NCI-H526 treated with DMSO at 0.1 percent for 48 hours (cell line): Measurements from ENCODE around the gene SUPT3H.
"Not testable (repeated sequence)": the region's sequence is repeated elsewhere in the genome, so short reads cannot be mapped to it uniquely, and the experiment has no call there.

Experiments
- DNase-seq: peaks from one replicate; lab custom pipeline; 2025; lab: John Stamatoyannopoulos, UW

SUPT3H gene

DNA sequence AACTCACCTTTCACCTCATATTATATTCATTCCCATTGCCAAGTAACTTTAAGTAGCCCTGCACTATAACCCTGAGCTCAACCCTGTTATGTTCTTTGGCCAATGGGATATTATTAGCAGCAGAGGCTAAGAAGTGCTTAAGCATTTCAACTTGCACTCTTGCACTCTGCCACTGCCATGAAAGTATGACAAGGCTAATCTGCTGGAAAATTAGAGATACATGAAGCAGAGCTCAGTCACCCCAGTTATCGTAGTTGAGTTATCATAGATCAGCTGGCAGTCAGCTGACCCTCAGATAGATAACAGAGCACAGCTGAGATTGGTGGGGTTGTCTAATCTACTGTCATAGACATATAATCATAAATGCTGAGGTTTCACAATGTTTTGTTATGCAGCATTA, 259.0 kb downstream of the SUPT3H start:
- DNase-seq, result no peak

DNA sequence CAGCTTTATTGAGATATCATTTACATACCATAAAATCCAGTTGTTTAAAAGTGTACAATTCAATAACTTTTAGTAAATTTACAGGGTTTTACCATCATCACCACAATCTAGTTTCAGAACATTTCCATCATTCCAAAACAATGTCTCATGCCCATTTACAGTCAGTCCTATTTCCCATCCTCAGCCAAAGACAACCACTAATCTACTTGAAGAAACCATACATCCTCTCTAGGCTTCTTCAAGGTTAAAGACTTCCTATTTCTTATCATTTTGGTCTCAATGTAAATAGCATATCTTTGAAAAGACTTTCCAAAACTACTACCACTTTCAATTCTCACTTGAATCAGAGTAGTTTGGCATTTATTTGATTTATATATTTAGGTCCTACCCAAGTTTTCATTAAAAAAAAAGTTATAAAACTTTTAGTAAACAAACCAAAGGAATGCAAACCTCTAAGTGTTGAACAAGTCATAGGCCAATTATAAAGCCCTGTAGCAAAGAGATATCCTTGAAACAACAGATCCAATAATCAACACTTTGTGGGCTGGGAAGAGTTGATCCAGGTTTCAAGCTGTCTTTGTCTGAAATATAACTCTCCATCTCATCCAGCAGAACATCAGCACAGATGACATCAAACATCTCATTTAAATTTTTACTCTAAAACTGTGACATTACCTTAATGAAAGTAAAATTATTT, 260.9 kb downstream of the SUPT3H start:
- DNase-seq, result no peak

DNA sequence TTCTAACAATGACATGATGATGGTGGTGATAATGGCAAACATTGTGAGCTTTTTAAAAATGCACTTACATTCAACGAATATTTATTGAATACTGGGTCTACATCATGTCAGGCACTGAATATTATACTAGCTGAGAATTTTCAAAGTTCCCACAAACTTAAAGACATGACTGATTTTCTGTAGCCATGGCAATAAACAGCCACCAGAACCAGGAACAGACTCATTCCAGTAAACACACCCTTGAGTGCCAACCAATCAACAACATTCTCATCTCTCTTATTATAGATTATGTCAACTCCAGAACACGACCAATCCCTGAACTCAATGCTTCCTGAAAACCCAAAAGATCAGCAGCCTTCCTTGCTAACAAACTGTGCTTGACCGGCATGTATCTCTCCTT, 262.0 kb downstream of the SUPT3H start:
- no peak for DNase-seq

DNA sequence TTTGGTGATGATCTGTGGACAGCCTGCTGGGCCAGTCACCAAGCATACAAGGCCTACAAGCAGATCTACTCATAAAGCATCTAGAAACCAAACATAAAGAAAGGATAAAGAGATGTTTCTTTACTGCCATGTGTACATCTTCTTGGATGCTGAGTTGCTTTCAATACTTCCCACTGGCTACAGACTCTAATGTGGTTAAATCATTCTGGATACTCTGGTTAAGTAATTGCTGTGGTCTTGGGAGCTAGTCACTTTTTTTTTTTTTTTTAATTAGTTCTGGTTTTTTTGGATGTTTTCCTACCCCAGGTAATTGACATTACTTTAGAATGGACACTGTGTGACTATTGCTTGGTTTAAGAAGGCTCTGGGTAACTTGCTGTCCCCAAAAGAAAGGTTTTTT, 265.0 kb downstream of the SUPT3H start:
- no peak for DNase-seq

- DNase-seq, result no peak
These were observed 268.2 kb downstream of the SUPT3H start for GRCh38 chr6:45109551-45109950.

DNA sequence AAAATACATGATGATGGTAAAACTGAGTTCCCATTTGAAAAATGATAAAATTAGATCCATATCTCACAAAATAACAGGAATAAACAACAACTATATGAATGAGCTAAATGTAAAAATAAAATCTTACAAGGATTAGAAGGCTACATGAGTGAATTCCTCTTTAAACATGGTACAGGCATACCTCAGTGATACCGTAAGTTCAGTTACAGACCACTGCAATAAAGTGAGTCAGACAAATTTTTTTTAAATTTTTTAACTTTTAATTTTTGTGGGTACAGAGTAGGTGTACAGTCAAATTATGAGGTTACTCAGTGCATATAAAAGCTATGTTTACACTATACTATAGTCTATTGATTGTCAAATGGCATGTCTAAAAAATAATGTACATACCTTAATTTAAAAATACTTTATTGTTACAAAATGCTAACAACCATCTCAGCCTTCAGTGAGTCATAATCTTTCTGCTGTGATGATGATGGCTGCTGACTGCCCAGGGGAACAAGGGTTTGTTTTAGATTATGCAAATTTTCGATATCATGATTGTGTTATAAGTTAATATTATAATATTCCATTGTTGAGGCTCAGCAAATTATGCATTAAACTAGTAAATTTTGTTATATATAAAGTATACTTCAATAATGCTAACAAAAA, 272.4 kb downstream of the SUPT3H start:
- DNase-seq, result no peak

DNA sequence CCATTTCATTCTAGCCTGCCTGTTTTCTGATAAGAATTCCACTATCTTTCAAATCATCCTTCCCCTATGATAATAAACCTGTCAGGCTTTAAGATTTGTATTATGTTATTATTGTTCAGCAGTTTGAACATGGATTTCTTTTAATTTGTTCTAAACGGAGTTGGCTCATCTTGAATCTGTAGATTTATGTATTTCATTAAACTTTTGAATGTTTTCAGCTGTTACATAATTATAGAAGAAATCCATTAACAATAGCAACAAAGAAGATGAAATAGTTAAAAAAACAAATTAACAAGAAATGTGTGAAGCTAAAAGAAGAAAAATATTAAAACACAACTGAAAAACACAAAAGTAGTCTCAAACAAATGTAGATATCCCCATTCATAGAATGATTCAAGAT, 273.3 kb downstream of the SUPT3H start:
- no peak for DNase-seq

- no peak for DNase-seq
These were observed 279.5 kb downstream of the SUPT3H start for GRCh38 chr6:45098256-45098655.

- no peak for DNase-seq
These were observed 282.9 kb downstream of the SUPT3H start for GRCh38 chr6:45094831-45095230.

GRCh38 chr6:45092135-45092534, 285.6 kb downstream of the SUPT3H start:
- no peak for DNase-seq

- DNase-seq, result no peak
These were observed 291.2 kb downstream of the SUPT3H start for GRCh38 chr6:45086360-45087084.

DNA sequence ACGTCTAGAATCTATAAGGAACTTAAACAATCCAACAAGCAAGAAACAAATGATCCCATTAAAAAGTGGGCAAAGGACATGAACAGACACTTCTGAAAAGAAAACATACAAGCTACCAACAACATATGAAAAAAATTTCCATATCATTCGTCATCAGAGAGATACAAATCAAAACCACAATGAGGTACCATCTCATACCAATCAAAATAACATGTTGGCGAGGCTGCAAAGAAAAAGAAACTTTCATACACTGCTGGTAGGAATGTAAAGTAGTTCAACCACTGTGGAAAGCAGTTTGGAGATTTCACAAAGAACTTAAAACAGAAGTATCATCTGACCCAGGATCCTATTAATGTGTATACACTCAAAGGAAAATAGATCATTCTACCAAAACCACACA, 293.5 kb downstream of the SUPT3H start:
- DNase-seq, result no peak

GRCh38 chr6:45082091-45082490, 295.6 kb downstream of the SUPT3H start:
- DNase-seq, result no peak

- no peak for DNase-seq
These were observed 296.1 kb downstream of the SUPT3H start for GRCh38 chr6:45081634-45082033.

GRCh38 chr6:45078432-45078831, 299.3 kb downstream of the SUPT3H start:
- no peak for DNase-seq

DNA sequence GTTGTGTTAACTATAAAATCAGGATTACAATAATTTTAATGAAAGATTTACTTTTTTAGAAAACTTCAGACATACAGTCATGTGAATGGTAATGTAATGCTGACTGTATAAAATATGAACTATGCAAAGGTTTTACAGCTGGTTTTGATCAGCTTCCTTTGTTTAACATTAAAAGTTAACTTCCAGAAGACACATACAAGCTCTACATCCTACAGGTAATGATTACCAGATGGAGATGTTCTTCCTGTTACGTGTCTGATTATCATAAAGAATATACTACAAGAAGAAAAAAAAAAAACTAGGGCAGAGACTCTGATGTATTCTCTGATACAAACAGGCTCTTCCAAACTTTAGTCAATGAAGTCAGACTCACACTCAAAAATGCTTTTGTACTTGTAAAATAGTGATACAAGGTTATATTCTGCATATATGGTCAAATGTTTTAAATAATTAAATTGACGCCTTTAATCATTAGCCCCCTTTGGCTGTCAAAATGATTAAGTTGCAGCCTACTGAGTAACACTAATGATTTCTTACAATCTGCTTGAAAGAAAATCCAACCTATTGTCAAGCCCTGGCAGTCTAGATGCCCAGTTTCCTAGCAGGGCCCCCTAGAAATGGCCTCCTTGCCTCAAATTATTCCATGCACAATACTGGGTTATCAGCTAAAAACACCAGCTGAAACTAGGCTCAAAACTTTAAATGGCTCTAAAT, 301.4 kb downstream of the SUPT3H start:
- no peak for DNase-seq

GRCh38 chr6:45075246-45075645, 302.5 kb downstream of the SUPT3H start:
- no peak for DNase-seq

GRCh38 chr6:45074439-45074838, 303.3 kb downstream of the SUPT3H start:
- DNase-seq, result no peak

DNA sequence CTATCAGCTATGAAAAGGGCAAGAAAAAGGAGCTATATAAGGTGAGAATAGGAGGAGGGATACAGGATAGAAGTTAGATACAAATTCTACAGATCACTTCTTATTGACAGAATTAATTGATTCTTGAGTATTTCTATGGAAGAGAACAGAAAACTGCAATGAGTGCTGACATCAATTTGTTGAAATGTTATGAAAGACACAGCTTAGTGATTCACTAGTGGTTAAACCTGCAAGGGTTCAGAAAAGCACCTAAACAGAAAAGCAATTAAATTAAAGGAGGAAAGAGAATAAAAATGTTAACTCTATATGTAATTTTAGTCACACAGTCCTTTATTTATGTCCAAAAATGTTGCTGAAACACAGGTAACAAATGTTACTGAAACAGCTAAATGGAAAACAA, 304.0 kb downstream of the SUPT3H start:
- DNase-seq, result no peak

GRCh38 chr6:45072673-45073072, 305.1 kb downstream of the SUPT3H start:
- DNase-seq, result no peak

GRCh38 chr6:45072016-45072415, 305.7 kb downstream of the SUPT3H start:
- DNase-seq, result no peak

DNA sequence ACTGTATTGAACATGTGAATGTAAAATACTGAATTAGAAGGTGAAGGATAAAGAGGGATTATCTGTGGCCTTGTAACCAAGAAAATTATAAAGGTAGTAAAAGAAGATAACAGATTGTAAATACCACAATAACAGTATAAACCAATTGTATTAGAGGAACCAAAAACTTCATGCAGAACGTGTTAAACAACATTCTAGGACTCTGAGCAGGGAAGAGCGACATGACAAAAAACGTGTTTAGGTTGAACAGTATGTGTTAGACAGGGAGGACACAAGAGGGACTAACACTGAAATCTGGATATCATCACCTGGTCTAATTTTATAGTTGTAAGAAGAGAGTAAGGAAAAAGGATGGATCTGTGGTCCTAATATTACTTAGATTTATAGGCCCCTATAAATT, 308.6 kb downstream of the SUPT3H start:
- no peak for DNase-seq

- not testable (repeated sequence) for DNase-seq
These were observed 310.3 kb downstream of the SUPT3H start for GRCh38 chr6:45067446-45067845.
